ENCODE measurements around the gene SMAP1.

Gene SMAP1

DNA sequence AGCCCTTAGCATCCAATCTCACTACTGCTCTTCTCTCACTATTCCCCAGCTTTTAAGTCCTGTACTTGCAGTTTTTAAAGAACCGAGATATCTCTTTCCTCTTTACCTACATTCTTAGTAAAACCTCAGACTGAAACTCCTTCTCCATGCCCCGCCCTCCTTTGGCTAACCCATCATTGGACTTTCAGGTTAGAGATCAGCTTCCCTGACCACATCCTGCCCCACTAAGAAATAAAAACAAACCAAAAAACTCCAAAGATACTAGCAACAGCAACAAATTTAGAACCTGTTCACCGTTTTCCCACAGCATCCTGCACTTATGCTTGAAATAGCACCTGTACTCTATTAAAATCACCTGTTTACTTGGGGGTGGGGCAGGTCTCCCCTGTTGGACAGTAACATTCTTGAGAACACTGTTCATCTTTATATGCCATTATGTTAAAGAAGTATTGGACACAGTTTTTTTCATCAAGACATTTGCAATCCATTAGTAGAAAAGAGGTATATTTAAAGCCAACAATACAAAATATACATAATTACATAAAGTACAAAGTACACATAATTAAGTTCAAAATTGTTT is 16.3 kb upstream of the SMAP1 start:
- TF ChIP-seq POLR2AphosphoS5 (IDR thresholded peaks at IDR 0.05; ENCODE audit: low read depth, low read length) (no peak), FOXP2 (optimal IDR thresholded peaks at IDR 0.05; ENCODE audit: borderline replicate concordance, extremely low read depth, extremely low read length, insufficient read depth) (no peak)

DNA sequence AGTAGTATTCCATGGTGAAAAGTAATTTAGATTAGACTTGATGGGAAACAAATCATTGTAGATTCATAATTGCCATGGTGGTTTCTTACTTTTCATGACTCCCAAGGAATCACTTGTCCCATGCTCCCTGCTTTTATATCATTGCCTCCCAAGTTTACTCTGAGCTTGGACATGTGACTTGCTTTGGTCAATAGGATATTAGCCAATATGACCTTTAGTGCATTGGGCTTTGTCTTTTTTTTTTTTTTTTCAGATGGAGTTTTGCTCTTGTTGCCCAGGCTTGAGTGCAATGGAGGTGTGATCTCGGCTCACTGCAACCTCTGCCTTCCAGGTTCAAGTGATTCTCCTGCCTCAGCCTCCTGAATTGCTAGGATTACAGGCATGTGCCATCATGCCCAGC is 15.5 kb upstream of the SMAP1 start:
- TF ChIP-seq POLR2AphosphoS5 (IDR thresholded peaks at IDR 0.05; ENCODE audit: low read depth, low read length) (no peak), FOXP2 (optimal IDR thresholded peaks at IDR 0.05; ENCODE audit: borderline replicate concordance, extremely low read depth, extremely low read length, insufficient read depth) (no peak)

DNA sequence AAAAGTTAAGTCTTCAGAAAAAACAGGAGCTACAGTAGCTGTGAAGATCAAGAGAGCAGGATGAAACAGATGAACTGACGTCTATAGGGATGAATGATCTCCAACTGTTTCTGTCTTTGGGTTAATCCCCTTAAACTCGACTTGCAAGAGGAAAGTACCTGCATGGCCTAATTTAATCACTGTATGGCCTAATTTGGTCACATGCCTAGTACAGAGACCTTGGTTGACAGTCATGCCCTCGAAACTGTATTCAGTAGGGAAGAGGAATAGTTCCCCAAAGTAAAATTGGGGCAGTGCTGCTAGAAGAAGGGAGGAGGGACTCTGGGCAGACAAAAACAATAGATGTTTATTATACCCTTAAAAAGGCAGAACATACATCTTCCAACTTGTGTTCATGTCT is 10.0 kb upstream of the SMAP1 start:
- TF ChIP-seq, protein P1, sequence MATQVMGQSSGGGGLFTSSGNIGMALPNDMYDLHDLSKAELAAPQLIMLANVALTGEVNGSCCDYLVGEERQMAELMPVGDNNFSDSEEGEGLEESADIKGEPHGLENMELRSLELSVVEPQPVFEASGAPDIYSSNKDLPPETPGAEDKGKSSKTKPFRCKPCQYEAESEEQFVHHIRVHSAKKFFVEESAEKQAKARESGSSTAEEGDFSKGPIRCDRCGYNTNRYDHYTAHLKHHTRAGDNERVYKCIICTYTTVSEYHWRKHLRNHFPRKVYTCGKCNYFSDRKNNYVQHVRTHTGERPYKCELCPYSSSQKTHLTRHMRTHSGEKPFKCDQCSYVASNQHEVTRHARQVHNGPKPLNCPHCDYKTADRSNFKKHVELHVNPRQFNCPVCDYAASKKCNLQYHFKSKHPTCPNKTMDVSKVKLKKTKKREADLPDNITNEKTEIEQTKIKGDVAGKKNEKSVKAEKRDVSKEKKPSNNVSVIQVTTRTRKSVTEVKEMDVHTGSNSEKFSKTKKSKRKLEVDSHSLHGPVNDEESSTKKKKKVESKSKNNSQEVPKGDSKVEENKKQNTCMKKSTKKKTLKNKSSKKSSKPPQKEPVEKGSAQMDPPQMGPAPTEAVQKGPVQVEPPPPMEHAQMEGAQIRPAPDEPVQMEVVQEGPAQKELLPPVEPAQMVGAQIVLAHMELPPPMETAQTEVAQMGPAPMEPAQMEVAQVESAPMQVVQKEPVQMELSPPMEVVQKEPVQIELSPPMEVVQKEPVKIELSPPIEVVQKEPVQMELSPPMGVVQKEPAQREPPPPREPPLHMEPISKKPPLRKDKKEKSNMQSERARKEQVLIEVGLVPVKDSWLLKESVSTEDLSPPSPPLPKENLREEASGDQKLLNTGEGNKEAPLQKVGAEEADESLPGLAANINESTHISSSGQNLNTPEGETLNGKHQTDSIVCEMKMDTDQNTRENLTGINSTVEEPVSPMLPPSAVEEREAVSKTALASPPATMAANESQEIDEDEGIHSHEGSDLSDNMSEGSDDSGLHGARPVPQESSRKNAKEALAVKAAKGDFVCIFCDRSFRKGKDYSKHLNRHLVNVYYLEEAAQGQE (IDR thresholded peaks at IDR 0.05; ENCODE audit: insufficient read depth in 1 of 2, low read depth in 2 of 2, low read length in 2 of 2) = no peak
- TF ChIP-seq FOXP2 (optimal IDR thresholded peaks at IDR 0.05; ENCODE audit: borderline replicate concordance, extremely low read depth, extremely low read length, insufficient read depth) (no peak), POLR2AphosphoS5 (IDR thresholded peaks at IDR 0.05; ENCODE audit: low read depth, low read length) (no peak), SIN3A (IDR thresholded peaks at IDR 0.05; ENCODE audit: borderline replicate concordance, insufficient read depth, low read length) (no peak), TAF1 (IDR thresholded peaks at IDR 0.05; ENCODE audit: borderline replicate concordance, insufficient read depth, low read length) (no peak)

DNA sequence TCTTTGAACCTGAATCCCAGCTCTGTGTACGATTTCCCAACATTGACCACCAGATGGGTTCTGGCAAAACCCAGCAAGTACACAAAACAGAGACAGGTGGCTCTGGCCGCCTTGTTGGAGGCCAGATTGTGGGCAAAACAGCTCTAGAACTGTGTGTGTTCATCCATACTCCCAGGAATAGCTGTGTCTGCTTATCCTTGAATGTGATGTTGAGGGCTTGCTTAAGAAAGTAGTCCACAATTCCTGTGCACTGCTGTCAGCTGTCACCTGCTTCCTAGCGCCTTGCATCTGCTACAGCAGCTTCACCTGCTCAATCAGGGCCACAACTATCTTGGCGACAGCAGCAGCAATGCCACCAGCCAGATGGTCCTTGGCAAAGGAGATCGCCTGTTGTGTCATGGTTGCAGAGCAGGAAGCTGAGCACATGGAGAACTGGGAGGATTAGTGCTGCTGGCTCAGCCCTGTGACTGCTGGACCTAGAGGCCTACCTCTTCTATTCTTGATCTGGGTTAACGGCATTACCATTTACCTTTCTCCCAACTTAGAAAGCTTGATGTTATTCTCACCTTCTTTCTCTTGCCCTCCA is 3.7 kb upstream of the SMAP1 start:
- no peak for TF ChIP-seq TAF1 (IDR thresholded peaks at IDR 0.05; ENCODE audit: borderline replicate concordance, insufficient read depth, low read length)
- TF ChIP-seq, protein P1 (IDR thresholded peaks at IDR 0.05; ENCODE audit: insufficient read depth in 1 of 2, low read depth in 2 of 2, low read length in 2 of 2) = no peak
- TF ChIP-seq FOXP2 (optimal IDR thresholded peaks at IDR 0.05; ENCODE audit: borderline replicate concordance, extremely low read depth, extremely low read length, insufficient read depth) = no peak
- TF ChIP-seq POLR2AphosphoS5 (IDR thresholded peaks at IDR 0.05; ENCODE audit: low read depth, low read length) = no peak
- no peak for TF ChIP-seq SIN3A (IDR thresholded peaks at IDR 0.05; ENCODE audit: borderline replicate concordance, insufficient read depth, low read length)

DNA sequence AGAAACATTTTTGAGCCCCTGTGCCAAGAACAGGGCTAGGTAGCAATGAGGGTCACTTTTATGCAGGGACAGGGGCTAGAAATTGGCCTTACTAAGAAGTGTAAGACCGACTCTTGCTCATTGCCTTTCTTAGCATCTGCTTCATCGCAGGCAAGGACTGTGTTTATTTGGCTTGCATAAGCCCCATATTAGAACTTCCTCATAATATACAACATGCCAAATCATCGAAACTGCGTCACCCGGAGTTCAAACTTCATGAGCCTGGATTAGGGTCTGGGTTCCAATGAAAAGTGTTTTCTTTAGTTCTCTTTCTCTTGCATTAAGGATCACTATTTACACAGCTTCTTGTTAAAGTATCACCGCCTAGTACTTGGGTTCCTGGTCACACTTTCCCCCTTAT is 977 bp upstream of the SMAP1 start:
- TF ChIP-seq, protein P1 (IDR thresholded peaks at IDR 0.05; ENCODE audit: insufficient read depth in 1 of 2, low read depth in 2 of 2, low read length in 2 of 2) = no peak
- no peak for TF ChIP-seq TAF1 (IDR thresholded peaks at IDR 0.05; ENCODE audit: borderline replicate concordance, insufficient read depth, low read length)
- no peak for TF ChIP-seq POLR2AphosphoS5 (IDR thresholded peaks at IDR 0.05; ENCODE audit: low read depth, low read length)
- TF ChIP-seq SIN3A (IDR thresholded peaks at IDR 0.05; ENCODE audit: borderline replicate concordance, insufficient read depth, low read length) = no peak
- no peak for TF ChIP-seq FOXP2 (optimal IDR thresholded peaks at IDR 0.05; ENCODE audit: borderline replicate concordance, extremely low read depth, extremely low read length, insufficient read depth)

DNA sequence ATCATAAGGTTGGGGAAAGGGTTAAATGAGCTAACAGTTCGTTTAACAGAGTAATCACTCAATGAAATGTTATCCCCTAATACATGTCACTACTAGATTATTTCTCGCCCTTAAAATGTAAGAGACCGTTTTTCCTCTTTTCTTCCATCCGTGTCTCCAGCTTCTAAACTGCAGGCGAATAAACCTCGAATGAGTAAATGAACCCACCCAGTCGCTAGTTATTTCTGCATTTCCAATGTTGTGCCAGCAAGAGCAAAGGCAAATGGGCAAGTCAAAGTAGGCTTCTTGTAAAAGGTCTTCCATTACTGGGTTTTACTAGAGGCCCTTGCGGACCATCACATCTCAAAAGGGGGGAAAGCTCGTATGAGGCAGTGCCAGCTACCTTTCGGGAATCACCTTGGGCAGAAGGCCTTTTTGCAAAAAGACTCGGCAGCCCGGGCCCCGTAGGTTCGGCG is 400 bp upstream of the SMAP1 start:
- TF ChIP-seq POLR2AphosphoS5 (IDR thresholded peaks at IDR 0.05; ENCODE audit: low read depth, low read length) (peak; percentile 81; the same call in 1 of the 2 replicates), TAF1 (IDR thresholded peaks at IDR 0.05; ENCODE audit: borderline replicate concordance, insufficient read depth, low read length) (peak; percentile 64; the same call in 1 of the 2 replicates), FOXP2 (optimal IDR thresholded peaks at IDR 0.05; ENCODE audit: borderline replicate concordance, extremely low read depth, extremely low read length, insufficient read depth) (no peak), SIN3A (IDR thresholded peaks at IDR 0.05; ENCODE audit: borderline replicate concordance, insufficient read depth, low read length) (no peak)
- TF ChIP-seq, protein P1 (IDR thresholded peaks at IDR 0.05; ENCODE audit: insufficient read depth in 1 of 2, low read depth in 2 of 2, low read length in 2 of 2) = no peak

Data from PFSK-1 (cell line).